Activated naive CD4-positive, alpha-beta T cell treated with anti-CD3 and anti-CD28 coated beads, Interleukin-2, amount 50 U/mL, for 16 hours (primary cell): ENCODE data around the gene IFT122.
"Not testable (repeated sequence)": the region's sequence is repeated elsewhere in the genome, so short reads cannot be mapped to it uniquely, and the experiment has no call there.

ENCODE experiments used
- DNase-seq: peaks from one replicate; pipeline ENCODE4 v3.0.0-alpha.2; 2020

Gene IFT122

GRCh38 chr3:129524081-129524480 is 84.1 kb downstream of the IFT122 start:
- DNase-seq: no peak

GRCh38 chr3:129525341-129525968 is 85.4 kb downstream of the IFT122 start:
- DNase-seq: no peak

- DNase-seq: no peak
Observed at GRCh38 chr3:129526121-129526900, 86.3 kb downstream of the IFT122 start.

GRCh38 chr3:129527262-129527661 is 87.2 kb downstream of the IFT122 start:
- DNase-seq: no peak

- no peak for DNase-seq
Observed at GRCh38 chr3:129528589-129529100, 88.6 kb downstream of the IFT122 start, which contains the start of gene RHO. Gene RHO (plus strand): TSS chr3:129528639. CDS start chr3:129528734, 95 bp downstream.

GRCh38 chr3:129529436-129530210 is 89.6 kb downstream of the IFT122 start:
- DNase-seq: no peak

- no peak for DNase-seq
Observed at GRCh38 chr3:129530251-129530791, 90.3 kb downstream of the IFT122 start.

- DNase-seq: no peak
Observed at GRCh38 chr3:129530821-129531220, 90.8 kb downstream of the IFT122 start.

GRCh38 chr3:129531699-129532098 is 91.7 kb downstream of the IFT122 start:
- no peak for DNase-seq

- no peak for DNase-seq
Observed at GRCh38 chr3:129532261-129532660, 92.2 kb downstream of the IFT122 start.

GRCh38 chr3:129533406-129533805 is 93.4 kb downstream of the IFT122 start:
- no peak for DNase-seq

- DNase-seq: no peak
Observed at GRCh38 chr3:129534428-129535027, 94.5 kb downstream of the IFT122 start.

- no peak for DNase-seq
Observed at GRCh38 chr3:129535075-129535474, 95.1 kb downstream of the IFT122 start.

GRCh38 chr3:129536374-129536667 is 96.3 kb downstream of the IFT122 start:
- DNase-seq: no peak

- DNase-seq: no peak
Observed at GRCh38 chr3:129536804-129537203, 96.8 kb downstream of the IFT122 start.

- DNase-seq: no peak
Observed at GRCh38 chr3:129539206-129539605, 99.2 kb downstream of the IFT122 start.

- DNase-seq: no peak
Observed at GRCh38 chr3:129540776-129541516, 100.9 kb downstream of the IFT122 start.

- no peak for DNase-seq
Observed at GRCh38 chr3:129542747-129543146, 102.7 kb downstream of the IFT122 start.

GRCh38 chr3:129543156-129543790 is 103.2 kb downstream of the IFT122 start, which contains the start of gene H1-8:
Gene H1-8 (plus strand): TSS chr3:129543175. CDS start chr3:129543219, 44 bp downstream.
- no peak for DNase-seq

GRCh38 chr3:129543999-129544398 is 104.0 kb downstream of the IFT122 start:
- DNase-seq: no peak

- DNase-seq: not testable (repeated sequence)
Observed at GRCh38 chr3:129545951-129546350, 105.9 kb downstream of the IFT122 start.
